Measurements from ENCODE around the gene ST14. TPM values are rescaled to one million over a fixed set of nuclear protein-coding genes. Genes with fewer than 3 reads are reported as not detected.

Gene ST14
- total and polyA plus RNA-seq, 2 donors (not counting 3 experiments of a cell fraction or from before 2014, with no cell fraction given), result 0.08 TPM; not detected in 1

- Histone ChIP-seq H3K27me3 (ENCODE audit: control insufficient read depth in 2 of 2, insufficient read depth in 2 of 2, low read length in 2 of 2) (no peaks in the 10 kb centered on the region), H3K79me2 (ENCODE audit: control insufficient read depth, insufficient read depth, low read length) (no peaks in the 10 kb centered on the region), H3K9ac (replicated peaks; ENCODE audit: extremely low read depth, insufficient read depth, low read length) (no peak overlapping the region), H3K36me3 (ENCODE audit: control insufficient read depth in 2 of 2, extremely low read depth in 1 of 2, insufficient read depth in 2 of 2, low read length in 2 of 2) (no peaks in the 10 kb centered on the region), H3K27ac (ENCODE audit: insufficient read depth, low read depth, low read length) (no peak overlapping the region), H3K4me3 (replicated peaks in 1 of 3; ENCODE audit: insufficient read depth in 1 of 3, low read depth in 1 of 3, low read length in 3 of 3) (no peak overlapping the region), H2AFZ (ENCODE audit: low read depth, low read length) (no peak overlapping the region), H3K4me2 (ENCODE audit: insufficient read depth, low read length) (no peak overlapping the region), H4K20me1 (replicated peaks; ENCODE audit: control insufficient read depth, extremely low read depth, insufficient read depth, low read length) (no peaks in the 10 kb centered on the region), H3K9me1 (replicated peaks; ENCODE audit: control insufficient read depth, extremely low read depth, insufficient read depth, low read length) (no peaks in the 10 kb centered on the region), H3K4me1 (ENCODE audit: control insufficient read depth, extremely low read depth, insufficient read depth, low read length) (no peaks in the 10 kb centered on the region), H3K9me3 (replicated peaks; ENCODE audit: control insufficient read depth, insufficient read depth, low read length) (no peaks in the 10 kb centered on the region)
- intact Hi-C loops (cut with micrococcal nuclease) (no loop called here), dilution Hi-C loops (cut with MboI; ENCODE audit: extremely low pct_ligation_motif_present, low sequenced_read_pairs) (no loop called here)
- CTCF ChIA-PET, result no interaction called here
- FAIRE-seq (no peak), DNase-seq (ENCODE audit: low read depth, low spot score) (no peak)
- TF ChIP-seq FOS (IDR thresholded peaks at IDR 0.05; ENCODE audit: borderline replicate concordance, insufficient read depth, low read length), result no peak
- TF ChIP-seq JUN (IDR thresholded peaks at IDR 0.05; ENCODE audit: borderline replicate concordance, insufficient read depth, insufficient read length, low read depth), result no peak
- TF ChIP-seq POLR2AphosphoS5 (IDR thresholded peaks at IDR 0.05; ENCODE audit: insufficient read depth, low read depth, low read length), result no peak
- no peak for TF ChIP-seq MYC (IDR thresholded peaks at IDR 0.05; ENCODE audit: low read depth, low read length)
- no peak for TF ChIP-seq EZH2 (IDR thresholded peaks at IDR 0.05; ENCODE audit: borderline replicate concordance, low read depth, low read length, severe bottlenecking)
- TF ChIP-seq, protein P1, sequence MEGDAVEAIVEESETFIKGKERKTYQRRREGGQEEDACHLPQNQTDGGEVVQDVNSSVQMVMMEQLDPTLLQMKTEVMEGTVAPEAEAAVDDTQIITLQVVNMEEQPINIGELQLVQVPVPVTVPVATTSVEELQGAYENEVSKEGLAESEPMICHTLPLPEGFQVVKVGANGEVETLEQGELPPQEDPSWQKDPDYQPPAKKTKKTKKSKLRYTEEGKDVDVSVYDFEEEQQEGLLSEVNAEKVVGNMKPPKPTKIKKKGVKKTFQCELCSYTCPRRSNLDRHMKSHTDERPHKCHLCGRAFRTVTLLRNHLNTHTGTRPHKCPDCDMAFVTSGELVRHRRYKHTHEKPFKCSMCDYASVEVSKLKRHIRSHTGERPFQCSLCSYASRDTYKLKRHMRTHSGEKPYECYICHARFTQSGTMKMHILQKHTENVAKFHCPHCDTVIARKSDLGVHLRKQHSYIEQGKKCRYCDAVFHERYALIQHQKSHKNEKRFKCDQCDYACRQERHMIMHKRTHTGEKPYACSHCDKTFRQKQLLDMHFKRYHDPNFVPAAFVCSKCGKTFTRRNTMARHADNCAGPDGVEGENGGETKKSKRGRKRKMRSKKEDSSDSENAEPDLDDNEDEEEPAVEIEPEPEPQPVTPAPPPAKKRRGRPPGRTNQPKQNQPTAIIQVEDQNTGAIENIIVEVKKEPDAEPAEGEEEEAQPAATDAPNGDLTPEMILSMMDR (IDR thresholded peaks at IDR 0.05; ENCODE audit: extremely low read depth in 1 of 2, insufficient read depth in 1 of 2, low read depth in 1 of 2, low read length in 2 of 2), result no peak
- no peak for TF ChIP-seq MAX (IDR thresholded peaks at IDR 0.05; ENCODE audit: insufficient read depth, insufficient read length)
- no peak for TF ChIP-seq POLR2A (IDR thresholded peaks at IDR 0.05; ENCODE audit: low read depth, low read length)
- no peak for TF ChIP-seq GATA2 (IDR thresholded peaks at IDR 0.05; ENCODE audit: insufficient read depth, insufficient read length, low read depth, low read length)
- POLR2A ChIA-PET, result no interaction called here
- BruUV-seq (replicated peaks), result no TSS peak
Measured at GRCh38 chr11:130247319-130247718, 87.7 kb downstream of the ST14 start.
